Amniotic stem cell (primary cell): ENCODE data around the gene RCOR3.
"Not testable (repeated sequence)": the region's sequence is repeated elsewhere in the genome, so short reads cannot be mapped to it uniquely, and the experiment has no call there.

Experiments used
- DNase-seq: peaks from one replicate; lab custom pipeline; 2025; lab: John Stamatoyannopoulos, UW

RCOR3 gene

GRCh38 chr1:211340622-211341507, 81.7 kb downstream of the RCOR3 start:
- DNase-seq, result no peak

- no peak for DNase-seq
Observed at GRCh38 chr1:211341999-211342398, 82.8 kb downstream of the RCOR3 start.

- DNase-seq, result no peak
Observed at GRCh38 chr1:211343607-211344006, 84.4 kb downstream of the RCOR3 start.

GRCh38 chr1:211344152-211344618, 85.0 kb downstream of the RCOR3 start:
- DNase-seq, result no peak

- no peak for DNase-seq
Observed at GRCh38 chr1:211345719-211346118, 86.6 kb downstream of the RCOR3 start.

GRCh38 chr1:211347077-211347844, 88.1 kb downstream of the RCOR3 start:
- DNase-seq, result no peak

- no peak for DNase-seq
Observed at GRCh38 chr1:211348547-211348946, 89.4 kb downstream of the RCOR3 start.

- no peak for DNase-seq
Observed at GRCh38 chr1:211349741-211350140, 90.6 kb downstream of the RCOR3 start.

- DNase-seq, result not testable (repeated sequence)
Observed at GRCh38 chr1:211352055-211352454, 92.9 kb downstream of the RCOR3 start.

GRCh38 chr1:211352465-211352864, 93.3 kb downstream of the RCOR3 start:
- DNase-seq, result no peak

- no peak for DNase-seq
Observed at GRCh38 chr1:211352985-211353515, 93.9 kb downstream of the RCOR3 start.

- no peak for DNase-seq
Observed at GRCh38 chr1:211353562-211354212, 94.5 kb downstream of the RCOR3 start.

GRCh38 chr1:211355873-211356272, 96.7 kb downstream of the RCOR3 start:
- DNase-seq, result no peak

- no peak for DNase-seq
Observed at GRCh38 chr1:211356723-211357407, 97.7 kb downstream of the RCOR3 start.

- no peak for DNase-seq
Observed at GRCh38 chr1:211358685-211359084, 99.5 kb downstream of the RCOR3 start.

GRCh38 chr1:211359876-211360275, 100.7 kb downstream of the RCOR3 start:
- no peak for DNase-seq

- no peak for DNase-seq
Observed at GRCh38 chr1:211361202-211361601, 102.0 kb downstream of the RCOR3 start.
